H1 (cell line): ENCODE measurements around the gene SLC35F3. TPM values are rescaled to one million over a fixed set of nuclear protein-coding genes. Genes with fewer than 3 reads are reported as not detected.

Experiments
- CTCF ChIA-PET: fragments of 300-600 bp; sonication (Branson Sonifier 250); formaldehyde crosslinking; loops from one replicate; lab custom pipeline; 2021; ENCODE audit not compliant: partially characterized antibody; lab: Charles Lee
- POLR2A ChIA-PET: fragments of 300-600 bp; sonication (Branson Sonifier 250); formaldehyde crosslinking; loops from one replicate; lab custom pipeline; 2021; ENCODE audit warnings: inconsistent platforms; ENCODE audit not compliant: partially characterized antibody; lab: Charles Lee
- DNase-seq, 2 experiments: peaks; one replicate each; pipeline versions ENCODE4 v3.0.0 to v3.0.0-alpha.2; 2010 to 2022; ENCODE audit warnings: low spot score in 2 of 2, low read depth in 1 of 2, mixed read lengths in 1 of 2
- FAIRE-seq: peaks from 2 replicates; lab custom pipeline; 2011; peaks lifted over from hg19 to GRCh38; lab: Jason Lieb, UNC
- H2AFZ ChIP-seq: 2 replicates; pipeline ENCODE4 v1.8.1; 2012; ENCODE audit warnings: low read length, inconsistent platforms
- H2AK5ac ChIP-seq: 2 replicates; pipeline ENCODE4 v1.6.1; 2013; ENCODE audit warnings: low read depth, low read length
- H2BK120ac ChIP-seq: replicated peaks from 2 replicates; pipeline ENCODE3; 2013; ENCODE audit warnings: low read depth, low read length, inconsistent platforms
- H2BK12ac ChIP-seq: 2 replicates; pipeline ENCODE4 v1.6.1; 2013; ENCODE audit warnings: low read depth, low read length
- H2BK15ac ChIP-seq: 2 replicates; pipeline ENCODE4 v1.6.1; 2013; ENCODE audit warnings: low read length
- H2BK20ac ChIP-seq: 2 replicates; pipeline ENCODE4 v1.6.1; 2013; ENCODE audit warnings: low read length
- H2BK5ac ChIP-seq: 2 replicates; pipeline ENCODE4 v1.6.1; 2013; ENCODE audit warnings: low read depth, low read length
- H3K14ac ChIP-seq: 2 replicates; pipeline ENCODE4 v1.6.1; 2013; ENCODE audit warnings: inconsistent platforms; ENCODE audit not compliant: insufficient read length
- H3K18ac ChIP-seq: 2 replicates; pipeline ENCODE4 v1.6.1; 2013; ENCODE audit warnings: low read length; ENCODE audit errors: extremely low read depth
- H3K23ac ChIP-seq: 2 replicates; pipeline ENCODE4 v1.6.1; 2013; ENCODE audit warnings: inconsistent platforms; ENCODE audit not compliant: insufficient read length
- H3K23me2 ChIP-seq: 2 replicates; pipeline ENCODE4 v1.6.1; 2013; ENCODE audit warnings: low read depth, low read length
- H3K27ac ChIP-seq: 2 replicates; pipeline ENCODE4 v1.6.1; 2011; ENCODE audit warnings: low read depth, low read length, inconsistent platforms
- H3K27me3 ChIP-seq, 4 experiments: replicated peaks in 1 of 4; 1 replicate in 1 of 4; 2 replicates in 3 of 4; pipeline versions ENCODE4 v1.6.1 to v1.8.1; 2011 to 2013; ENCODE audit warnings: low read length in 3 of 4, mild to moderate bottlenecking in 3 of 4, inconsistent platforms in 2 of 4, mixed read lengths in 2 of 4, moderate library complexity in 1 of 4; ENCODE audit not compliant: control insufficient read depth in 3 of 4, insufficient read depth in 3 of 4; ENCODE audit errors: extremely low read depth in 1 of 4
- H3K36me3 ChIP-seq, 4 experiments: 2 replicates each; pipeline versions ENCODE4 v1.6.1 to v1.8.1; 2011 to 2013; ENCODE audit warnings: mild to moderate bottlenecking in 4 of 4, low read length in 3 of 4, moderate library complexity in 2 of 4, control low read depth in 1 of 4, inconsistent platforms in 1 of 4; ENCODE audit not compliant: insufficient read depth in 4 of 4, control insufficient read depth in 2 of 4
- H3K4ac ChIP-seq: replicated peaks from 2 replicates; pipeline ENCODE3; 2013; ENCODE audit warnings: low read length, low read depth, mixed read lengths, inconsistent platforms; ENCODE audit not compliant: insufficient read length
- H3K4me1 ChIP-seq, 4 experiments: replicated peaks in 1 of 4; 1 replicate in 1 of 4; 2 replicates in 3 of 4; pipeline versions ENCODE4 v1.6.1 to v1.8.1; 2011 to 2013; ENCODE audit warnings: low read length in 3 of 4, inconsistent platforms in 2 of 4, mixed read lengths in 1 of 4; ENCODE audit not compliant: insufficient read depth in 4 of 4, control insufficient read depth in 3 of 4
- H3K4me2 ChIP-seq, 2 experiments: 2 replicates each; pipeline versions ENCODE4 v1.6.1 to v1.8.1; 2011 to 2013; ENCODE audit warnings: low read depth in 2 of 2, low read length in 2 of 2, control low read depth in 1 of 2, inconsistent platforms in 1 of 2, mild to moderate bottlenecking in 1 of 2; ENCODE audit not compliant: insufficient read depth in 1 of 2
- H3K4me3 ChIP-seq, 4 experiments: fragments of 200-600, 300-600 bp in 1 of 4; sonication (generic), shearing (Covaris generic), sonication (Bioruptor Twin) in 1 of 4; 2 replicates each; pipeline versions ENCODE4 v1.5.1 to v1.8.1; 2011 to 2016; ENCODE audit warnings: low read length in 4 of 4, low read depth in 3 of 4, control low read depth in 2 of 4, inconsistent platforms in 2 of 4, mild to moderate bottlenecking in 2 of 4, mixed read lengths in 1 of 4, moderate library complexity in 1 of 4; ENCODE audit not compliant: insufficient read depth in 2 of 4; ENCODE audit errors: extremely low read depth in 1 of 4
- H3K56ac ChIP-seq: replicated peaks from 2 replicates; pipeline ENCODE3; 2013; ENCODE audit warnings: low read depth, mild to moderate bottlenecking, mixed read lengths, low read length, inconsistent platforms; ENCODE audit not compliant: insufficient read length
- H3K79me1 ChIP-seq: 2 replicates; pipeline ENCODE4 v1.6.1; 2013; ENCODE audit warnings: low read depth, low read length, control low read depth
- H3K79me2 ChIP-seq, 2 experiments: 2 replicates each; pipeline versions ENCODE4 v1.6.1 to v1.8.1; 2012 to 2013; ENCODE audit warnings: low read length in 2 of 2, mild to moderate bottlenecking in 2 of 2, inconsistent platforms in 1 of 2; ENCODE audit not compliant: insufficient read depth in 2 of 2, control insufficient read depth in 1 of 2
- H3K9ac ChIP-seq, 4 experiments: replicated peaks in 1 of 4; 1 replicate in 1 of 4; 2 replicates in 3 of 4; pipeline versions ENCODE4 v1.6.1 to v1.8.1; 2011 to 2013; ENCODE audit warnings: low read depth in 3 of 4, low read length in 3 of 4, control low read depth in 2 of 4, mild to moderate bottlenecking in 2 of 4, moderate library complexity in 2 of 4, inconsistent platforms in 1 of 4; ENCODE audit errors: extremely low read depth in 1 of 4
- H3K9me3 ChIP-seq, 2 experiments: 2 replicates each; pipeline versions ENCODE4 v1.6.1 to v1.8.1; 2012 to 2013; ENCODE audit warnings: mild to moderate bottlenecking in 2 of 2, moderate library complexity in 2 of 2, control low read depth in 1 of 2, inconsistent platforms in 1 of 2, low read depth in 1 of 2, low read length in 1 of 2, mixed read lengths in 1 of 2; ENCODE audit not compliant: insufficient read depth in 2 of 2
- H4K20me1 ChIP-seq, 2 experiments: replicated peaks in 1 of 2; 2 replicates each; pipeline versions ENCODE3 to v1.8.1; 2011 to 2013; ENCODE audit warnings: inconsistent platforms in 2 of 2, low read length in 2 of 2, mild to moderate bottlenecking in 1 of 2; ENCODE audit not compliant: insufficient read depth in 2 of 2, control insufficient read depth in 1 of 2
- H4K5ac ChIP-seq: 2 replicates; pipeline ENCODE4 v1.6.1; 2013; ENCODE audit warnings: low read length, low read depth, mixed read lengths, inconsistent platforms; ENCODE audit not compliant: insufficient read length
- H4K8ac ChIP-seq: 2 replicates; pipeline ENCODE4 v1.8.0; 2013; ENCODE audit warnings: mild to moderate bottlenecking, moderate library complexity, low read length, inconsistent platforms; ENCODE audit not compliant: insufficient read depth; ENCODE audit errors: extremely low read depth
- H4K91ac ChIP-seq: replicated peaks from 2 replicates; pipeline ENCODE3; 2013; ENCODE audit warnings: low read length, mixed read lengths, inconsistent platforms; ENCODE audit not compliant: insufficient read length
- ATF2 ChIP-seq: IDR thresholded peaks from 2 replicates; pipeline ENCODE4 v1.6.1; 2012; ENCODE audit warnings: low read length, inconsistent platforms
- BRCA1 ChIP-seq: IDR thresholded peaks from 2 replicates; pipeline ENCODE4 v1.6.1; 2012; ENCODE audit warnings: low read depth, low read length, improper control_type of control experiment
- CBX8 ChIP-seq: fragments of 300-800, 300-1000 bp; sonication (generic); IDR thresholded peaks from 2 replicates; pipeline ENCODE4 v1.7.1; 2016; ENCODE audit warnings: low read depth, low read length, borderline replicate concordance
- CHD1 ChIP-seq: IDR thresholded peaks from 2 replicates; pipeline ENCODE4 v1.6.1; 2012; ENCODE audit warnings: low read depth, low read length, improper control_type of control experiment
- CTCF ChIP-seq, 3 experiments: IDR thresholded peaks; 1 replicate in 2 of 3; 2 replicates in 1 of 3; pipeline versions ENCODE4 v1.5.1 to v1.6.1; 2011; ENCODE audit warnings: low read length in 3 of 3, mild to moderate bottlenecking in 3 of 3, inconsistent platforms in 2 of 3, low read depth in 1 of 3, moderate library complexity in 1 of 3; ENCODE audit not compliant: insufficient read depth in 1 of 3; ENCODE audit errors: control extremely low read depth in 1 of 3
- KDM4A ChIP-seq: IDR thresholded peaks from one replicate; pipeline ENCODE4 v1.7.1; 2012; ENCODE audit warnings: low read depth, mild to moderate bottlenecking, moderate library complexity, low read length, inconsistent platforms; ENCODE audit not compliant: severe bottlenecking
- NANOG ChIP-seq: IDR thresholded peaks from 2 replicates; pipeline ENCODE4 v1.6.1; 2011; ENCODE audit warnings: low read length, low read depth, mild to moderate bottlenecking, inconsistent platforms; ENCODE audit not compliant: insufficient read depth, poor library complexity, severe bottlenecking
- RBBP5 ChIP-seq: IDR thresholded peaks from 2 replicates; pipeline ENCODE4 v1.7.1; 2012; ENCODE audit warnings: low read depth, mild to moderate bottlenecking, inconsistent platforms, low read length, moderate library complexity, borderline replicate concordance
- SIX5 ChIP-seq: IDR thresholded peaks from 2 replicates; pipeline ENCODE4 v1.6.1; 2011; ENCODE audit warnings: mild to moderate bottlenecking, low read depth, low read length
- TEAD4 ChIP-seq: IDR thresholded peaks from 2 replicates; pipeline ENCODE4 v1.6.1; 2012; ENCODE audit warnings: low read depth, low read length, inconsistent platforms, mixed read lengths
- WGBS, 2 experiments: shearing (Covaris generic) in 1 of 2; methylation state at CpG; one replicate each; pipeline versions ENCODE4 v1.1.6 to v1.1.7; 2013 to 2015; ENCODE audit warnings: low lambda C conversion rate in 2 of 2, mixed read lengths in 2 of 2, inconsistent platforms in 1 of 2, low coverage in 1 of 2, missing lambda C conversion rate in 1 of 2; ENCODE audit not compliant: insufficient replicate concordance in 2 of 2, insufficient coverage in 1 of 2, insufficient read length in 1 of 2; ENCODE audit errors: extremely low coverage in 1 of 2, missing lambda C conversion rate in 1 of 2; 5-methylcytosine and 5-hydroxymethylcytosine counted together
- polyA plus RNA-seq, 7 experiments: library from polyadenylated mRNA; depleted of rRNA in 3 of 7; stranded (reverse) in 5 of 7; unstranded in 2 of 7; fragments of >200 nt in 5 of 7; fragments of 200-250 nt in 2 of 7; gene quantifications; 1 replicate in 5 of 7; 2 replicates in 1 of 7; 4 replicates in 1 of 7; pipeline versions ENCODE4 v1.2.1 to v1.2.3, GENCODE V29; 2011 to 2013; ENCODE audit warnings: missing spikeins in 2 of 7, mixed read lengths in 2 of 7
- total RNA-seq: library from RNA; stranded (reverse); fragmentation: NEBNext Ultra II Directional; extraction: Animal tissue kit (Norgen Biotek cat#: 25700); gene quantifications from 2 replicates; pipeline ENCODE4 v1.2.1, GENCODE V29; 2021

Gene SLC35F3
- total and polyA plus RNA-seq, 2 of the 8 experiments (the other 6 are each of a cell fraction or from before 2014, with no cell fraction given) = 0.78 to 1.2 TPM

GRCh38 chr1:234369784-234370183 is 465.3 kb downstream of the SLC35F3 start:
- Histone ChIP-seq H4K20me1 (no peaks in the 10 kb centered on the region), H2BK20ac (no peak overlapping the region), H3K14ac (no peak overlapping the region), H2BK120ac (no peak overlapping the region), H3K56ac (no peak overlapping the region), H3K4me1 (peaks cover 0 to 4% (median 1%) of the 10 kb centered on the region in 4 experiments; a peak in 3 of 7 replicates), H2BK15ac (no peak overlapping the region), H3K18ac (no peak overlapping the region), H3K9me3 (no peaks in the 10 kb centered on the region), H3K79me1 (no peaks in the 10 kb centered on the region), H2BK5ac (no peak overlapping the region), H2AK5ac (no peak overlapping the region), H3K4me3 (no peak overlapping the region), H3K9ac (no peak overlapping the region), H4K5ac (no peak overlapping the region), H4K8ac (no peak overlapping the region), H3K23ac (no peak overlapping the region), H3K27me3 (no peaks in the 10 kb centered on the region; a peak in 1 of 7 replicates), H3K79me2 (peaks cover 0 to 12% of the 10 kb centered on the region in 2 experiments; a peak in 2 of 4 replicates), H2AFZ (no peak overlapping the region), H4K91ac (no peak overlapping the region), H3K27ac (no peak overlapping the region), H3K36me3 (no peaks in the 10 kb centered on the region), H3K4me2 (no peak overlapping the region), H3K4ac (no peak overlapping the region), H2BK12ac (no peak overlapping the region), H3K23me2 (no peaks in the 10 kb centered on the region)
- CTCF ChIA-PET = interaction anchor here (1.7 kb wide), 1 partner anchor 45 kb away, joined by 3 read pairs; no protein-coding TSS in a partner anchor
- FAIRE-seq = no peak
- DNase-seq = no peak
- WGBS, 2 experiments = 84% methylated on average over 1 of the region's 1 CpG; no CpG with 5 or more reads in 1 of the 2 experiments
- POLR2A ChIA-PET = no interaction called here
- TF ChIP-seq ATF2 (no peak), CHD1 (no peak), SIX5 (no peak), NANOG (no peak), TEAD4 (no peak), CBX8 (no peak), BRCA1 (no peak), CTCF (IDR thresholded peaks at IDR 0.05; ENCODE audit: control extremely low read depth in 1 of 3, insufficient read depth in 1 of 3, low read depth in 1 of 3, low read length in 3 of 3) (no peak), RBBP5 (no peak), KDM4A (no peak)
